ENCODE results near the gene SERPINE2. TPM values are rescaled to one million over a fixed set of nuclear protein-coding genes. Genes with fewer than 3 reads are reported as not detected.

SERPINE2 gene
- total and polyA plus RNA-seq, 4 experiments from 2014 or later, result 0.47 to 2.0 (median 1.3) TPM

DNA sequence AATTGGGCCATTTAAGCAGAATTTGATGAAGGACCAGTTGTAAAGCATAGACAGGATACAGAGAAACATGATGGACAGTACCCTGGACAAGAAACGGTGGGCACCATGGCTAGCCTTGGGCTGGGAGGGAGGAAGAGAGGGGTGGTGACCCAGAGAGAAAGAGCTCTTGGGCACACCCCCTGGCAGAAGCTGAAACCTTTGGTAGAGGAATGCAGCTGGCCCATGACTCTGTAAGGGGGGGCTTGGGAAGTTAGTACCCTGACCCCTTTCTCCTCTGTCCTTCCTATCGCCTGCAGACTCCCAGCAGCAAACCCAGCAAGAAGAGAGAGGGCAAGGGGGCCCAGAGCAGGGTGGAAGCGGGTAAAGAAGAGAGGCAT is 49.2 kb downstream of the SERPINE2 start:
- Histone ChIP-seq H3K4me3 (ENCODE audit: low read length in 2 of 2) (no peak overlapping the region), H3K4me1 (ENCODE audit: insufficient read depth, low read length) (no peaks in the 10 kb centered on the region), H3K36me3 (ENCODE audit: insufficient read depth, low read length) (no peaks in the 10 kb centered on the region), H3K9me3 (ENCODE audit: control insufficient read depth in 1 of 2, low read length in 2 of 2) (no peaks in the 10 kb centered on the region), H3K27me3 (ENCODE audit: insufficient read depth, low read length) (no peaks in the 10 kb centered on the region), H3K27ac (ENCODE audit: low read depth, low read length) (no peak overlapping the region)
- ChIA-PET POLR2A (ENCODE audit: partially characterized antibody) (no interaction called here), CTCF (ENCODE audit: partially characterized antibody) (interaction anchor here (0.6 to 7.5 kb wide), 4 partner anchors 10 to 293 kb away, joined by 3 to 71 read pairs (median 4); no protein-coding TSS in a partner anchor)
- DNase-seq, result no peak
- Mint-ChIP-seq H3K27me3 (peaks cover 3 to 13% of the 10 kb centered on the region in 2 donors), H3K27ac (no peak overlapping the region), H3K9me3 (no peaks in the 10 kb centered on the region), H3K36me3 (no peaks in the 10 kb centered on the region), H3K4me3 (no peak overlapping the region), H3K4me1 (no peaks in the 10 kb centered on the region)
- intact Hi-C loops (cut with micrococcal nuclease), result loop anchor here (5.0 kb wide), 1 partner anchor 37 kb away; no protein-coding TSS in a partner anchor

GRCh38 chr2:223989206-223989855 is 49.8 kb downstream of the SERPINE2 start:
- Histone ChIP-seq H3K27ac (ENCODE audit: low read depth, low read length) (no peak overlapping the region), H3K4me1 (ENCODE audit: insufficient read depth, low read length) (no peaks in the 10 kb centered on the region), H3K36me3 (ENCODE audit: insufficient read depth, low read length) (no peaks in the 10 kb centered on the region), H3K4me3 (ENCODE audit: low read length in 2 of 2) (no peak overlapping the region), H3K9me3 (ENCODE audit: control insufficient read depth in 1 of 2, low read length in 2 of 2) (no peaks in the 10 kb centered on the region), H3K27me3 (ENCODE audit: insufficient read depth, low read length) (no peaks in the 10 kb centered on the region)
- CTCF ChIA-PET (ENCODE audit: partially characterized antibody), result interaction anchor here (1.2 to 7.5 kb wide), 2 partner anchors 9 to 18 kb away, joined by 5 to 71 read pairs; no protein-coding TSS in a partner anchor
- Mint-ChIP-seq H3K4me3 (no peak overlapping the region), H3K36me3 (no peaks in the 10 kb centered on the region), H3K4me1 (no peaks in the 10 kb centered on the region), H3K9me3 (no peaks in the 10 kb centered on the region), H3K27ac (no peak overlapping the region), H3K27me3 (peaks cover 3 to 16% of the 10 kb centered on the region in 2 donors)
- no peak for DNase-seq
- POLR2A ChIA-PET (ENCODE audit: partially characterized antibody), result no interaction called here
- intact Hi-C loops (cut with micrococcal nuclease), result no loop called here

DNA sequence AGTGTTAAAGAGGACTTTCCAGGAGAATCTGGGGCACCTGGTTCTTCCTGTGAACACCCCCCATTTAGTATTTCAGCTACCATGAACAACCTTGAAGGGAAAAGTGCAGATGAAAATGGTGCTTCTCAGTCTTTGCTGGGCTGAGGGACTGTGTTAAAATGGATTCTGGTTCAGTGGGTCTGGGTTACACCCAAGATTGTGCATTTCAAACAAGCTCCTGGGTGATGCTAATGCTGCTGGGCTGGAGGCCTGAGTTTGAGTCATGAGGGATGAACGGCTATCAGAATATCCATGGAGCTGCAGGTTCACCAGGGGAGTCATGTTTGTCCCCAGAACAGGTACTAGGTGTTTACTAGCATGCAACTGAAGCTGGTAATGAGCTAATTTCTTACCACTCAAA is 57.8 kb downstream of the SERPINE2 start:
- ChIA-PET POLR2A (ENCODE audit: partially characterized antibody) (no interaction called here), CTCF (ENCODE audit: partially characterized antibody) (interaction anchor here (1.3 to 5.7 kb wide), 4 partner anchors 10 to 304 kb away, joined by 3 to 39 read pairs (median 13); no protein-coding TSS in a partner anchor)
- H3K36me3 ChIP-seq (ENCODE audit: insufficient read depth, low read length), result no peaks in the 10 kb centered on the region
- Mint-ChIP-seq H3K36me3 (no peaks in the 10 kb centered on the region), H3K27me3 (peaks cover 4 to 8% of the 10 kb centered on the region in 2 donors), H3K4me3 (no peak overlapping the region), H3K4me1 (peaks cover 0 to 2% (median 0%) of the 10 kb centered on the region in 4 donors), H3K27ac (no peak overlapping the region), H3K9me3 (no peaks in the 10 kb centered on the region)
- H3K9me3 ChIP-seq (ENCODE audit: control insufficient read depth in 1 of 2, low read length in 2 of 2), result no peaks in the 10 kb centered on the region
- no peak for DNase-seq
- H3K4me1 ChIP-seq (ENCODE audit: insufficient read depth, low read length), result no peaks in the 10 kb centered on the region
- no peak overlapping the region for H3K27ac ChIP-seq (ENCODE audit: low read depth, low read length)
- intact Hi-C loops (cut with micrococcal nuclease), result no loop called here
- H3K27me3 ChIP-seq (ENCODE audit: insufficient read depth, low read length), result no peaks in the 10 kb centered on the region
- no peak overlapping the region for H3K4me3 ChIP-seq (ENCODE audit: low read length in 2 of 2)

GRCh38 chr2:223980803-223981202 is 58.3 kb downstream of the SERPINE2 start:
- Histone ChIP-seq H3K27me3 (ENCODE audit: insufficient read depth, low read length) (no peaks in the 10 kb centered on the region), H3K4me3 (ENCODE audit: low read length in 2 of 2) (no peak overlapping the region), H3K27ac (ENCODE audit: low read depth, low read length) (no peak overlapping the region), H3K4me1 (ENCODE audit: insufficient read depth, low read length) (no peaks in the 10 kb centered on the region), H3K36me3 (ENCODE audit: insufficient read depth, low read length) (no peaks in the 10 kb centered on the region), H3K9me3 (ENCODE audit: control insufficient read depth in 1 of 2, low read length in 2 of 2) (no peaks in the 10 kb centered on the region)
- H3K9me3 Mint-ChIP-seq, result no peaks in the 10 kb centered on the region
- DNase-seq, result no peak
- H3K36me3 Mint-ChIP-seq, result no peaks in the 10 kb centered on the region
- intact Hi-C loops (cut with micrococcal nuclease), result no loop called here
- POLR2A ChIA-PET (ENCODE audit: partially characterized antibody), result no interaction called here
- CTCF ChIA-PET (ENCODE audit: partially characterized antibody), result interaction anchor here (1.2 to 5.7 kb wide), 5 partner anchors 9 to 304 kb away, joined by 3 to 39 read pairs (median 5); no protein-coding TSS in a partner anchor
- H3K27ac Mint-ChIP-seq, result no peak overlapping the region
- peaks cover 2 to 5% of the 10 kb centered on the region in 2 donors for H3K27me3 Mint-ChIP-seq
- peaks cover 0 to 2% (median 0%) of the 10 kb centered on the region in 4 donors for H3K4me1 Mint-ChIP-seq
- no peak overlapping the region for H3K4me3 Mint-ChIP-seq

DNA sequence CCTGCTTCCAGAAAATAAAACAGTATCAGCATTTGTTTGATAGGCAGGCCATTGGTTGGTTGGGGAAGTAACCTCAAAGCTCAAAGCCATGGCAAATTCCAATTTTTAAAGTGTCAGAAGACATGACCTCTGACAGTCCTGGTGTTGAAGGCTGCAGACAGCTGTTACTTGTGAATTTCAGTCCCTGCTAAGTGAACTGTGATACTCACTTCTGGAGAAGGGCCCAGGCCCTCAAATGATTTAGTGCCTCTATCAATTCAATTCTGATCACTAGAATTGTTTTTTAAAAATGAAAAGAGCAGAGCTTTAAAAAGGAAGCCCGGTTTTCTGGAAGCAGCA is 58.7 kb downstream of the SERPINE2 start:
- H3K4me1 ChIP-seq (ENCODE audit: insufficient read depth, low read length), result no peaks in the 10 kb centered on the region
- Mint-ChIP-seq H3K4me1 (peaks cover 0 to 2% (median 0%) of the 10 kb centered on the region in 4 donors), H3K27ac (no peak overlapping the region), H3K27me3 (peaks cover 2 to 4% of the 10 kb centered on the region in 2 donors), H3K9me3 (no peaks in the 10 kb centered on the region), H3K4me3 (no peak overlapping the region), H3K36me3 (no peaks in the 10 kb centered on the region)
- no peaks in the 10 kb centered on the region for H3K9me3 ChIP-seq (ENCODE audit: control insufficient read depth in 1 of 2, low read length in 2 of 2)
- CTCF ChIA-PET (ENCODE audit: partially characterized antibody), result interaction anchor here (1.2 to 5.7 kb wide), 4 partner anchors 9 to 304 kb away, joined by 3 to 39 read pairs (median 14); no protein-coding TSS in a partner anchor
- POLR2A ChIA-PET (ENCODE audit: partially characterized antibody), result no interaction called here
- no peak overlapping the region for H3K27ac ChIP-seq (ENCODE audit: low read depth, low read length)
- intact Hi-C loops (cut with micrococcal nuclease), result no loop called here
- no peaks in the 10 kb centered on the region for H3K27me3 ChIP-seq (ENCODE audit: insufficient read depth, low read length)
- no peak for DNase-seq
- no peaks in the 10 kb centered on the region for H3K36me3 ChIP-seq (ENCODE audit: insufficient read depth, low read length)
- H3K4me3 ChIP-seq (ENCODE audit: low read length in 2 of 2), result no peak overlapping the region

DNA sequence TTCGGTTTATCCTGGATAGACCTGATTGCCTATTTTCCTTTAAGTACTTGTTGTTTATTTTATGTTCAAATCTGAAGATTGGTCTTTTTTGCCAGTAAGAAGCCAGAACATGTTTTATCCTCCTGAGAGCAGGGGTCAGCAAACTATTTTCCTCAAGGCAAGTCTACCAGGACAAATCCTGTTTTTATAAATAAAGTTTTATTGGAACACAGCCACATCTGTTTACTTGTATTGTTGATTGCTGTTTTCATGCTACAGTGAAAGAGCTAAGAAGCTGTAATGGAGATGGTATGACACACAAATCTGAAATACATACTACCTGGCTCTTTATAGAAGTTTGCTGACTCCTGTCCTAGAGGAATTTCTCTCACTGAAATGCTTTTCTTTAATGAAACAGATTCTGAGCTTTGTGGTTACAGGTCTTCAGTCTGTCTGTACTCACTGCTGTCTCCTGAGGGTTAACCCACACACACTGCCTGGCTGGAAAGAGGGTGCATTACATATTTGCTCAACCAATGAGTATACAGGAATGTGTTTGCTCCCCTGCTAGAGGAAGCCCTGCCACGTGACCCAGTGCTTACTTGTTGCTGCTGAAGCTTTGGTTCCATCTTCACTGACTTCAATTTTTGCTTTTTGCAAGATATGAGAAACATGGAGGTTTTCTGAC is 59.2 kb downstream of the SERPINE2 start:
- intact Hi-C loops (cut with micrococcal nuclease), result no loop called here
- no peak for DNase-seq
- POLR2A ChIA-PET (ENCODE audit: partially characterized antibody), result no interaction called here

GRCh38 chr2:223978451-223978850 is 60.6 kb downstream of the SERPINE2 start:
- Histone ChIP-seq H3K36me3 (ENCODE audit: insufficient read depth, low read length) (no peaks in the 10 kb centered on the region), H3K4me3 (ENCODE audit: low read length in 2 of 2) (no peak overlapping the region), H3K4me1 (ENCODE audit: insufficient read depth, low read length) (no peaks in the 10 kb centered on the region), H3K9me3 (ENCODE audit: control insufficient read depth in 1 of 2, low read length in 2 of 2) (no peaks in the 10 kb centered on the region), H3K27ac (ENCODE audit: low read depth, low read length) (no peak overlapping the region), H3K27me3 (ENCODE audit: insufficient read depth, low read length) (no peaks in the 10 kb centered on the region)
- Mint-ChIP-seq H3K4me1 (peaks cover 0 to under 1% (median 0%) of the 10 kb centered on the region in 4 donors), H3K27ac (no peak overlapping the region), H3K36me3 (no peaks in the 10 kb centered on the region), H3K4me3 (no peak overlapping the region), H3K9me3 (no peaks in the 10 kb centered on the region), H3K27me3 (no peaks in the 10 kb centered on the region)
- no peak for DNase-seq
- ChIA-PET POLR2A (ENCODE audit: partially characterized antibody) (no interaction called here), CTCF (ENCODE audit: partially characterized antibody) (interaction anchor here (0.5 to 5.7 kb wide), 3 partner anchors 8 to 15 kb away, joined by 3 to 39 read pairs (median 8); no protein-coding TSS in a partner anchor)
- intact Hi-C loops (cut with micrococcal nuclease), result no loop called here

More for the DNA sequence above, 59.2 kb downstream of the SERPINE2 start:
- Mint-ChIP-seq H3K9me3 (no peaks in the 10 kb centered on the region), H3K4me3 (no peak overlapping the region), H3K36me3 (no peaks in the 10 kb centered on the region), H3K27ac (no peak overlapping the region), H3K27me3 (peaks cover 2 to 4% of the 10 kb centered on the region in 2 donors), H3K4me1 (peaks cover 0 to 2% (median 0%) of the 10 kb centered on the region in 4 donors)
- Histone ChIP-seq H3K4me1 (ENCODE audit: insufficient read depth, low read length) (no peaks in the 10 kb centered on the region), H3K27me3 (ENCODE audit: insufficient read depth, low read length) (no peaks in the 10 kb centered on the region), H3K27ac (ENCODE audit: low read depth, low read length) (no peak overlapping the region), H3K9me3 (ENCODE audit: control insufficient read depth in 1 of 2, low read length in 2 of 2) (no peaks in the 10 kb centered on the region), H3K4me3 (ENCODE audit: low read length in 2 of 2) (no peak overlapping the region), H3K36me3 (ENCODE audit: insufficient read depth, low read length) (no peaks in the 10 kb centered on the region)
- CTCF ChIA-PET (ENCODE audit: partially characterized antibody), result interaction anchor here (1.2 to 5.7 kb wide), 4 partner anchors 9 to 305 kb away, joined by 3 to 39 read pairs (median 14); no protein-coding TSS in a partner anchor
